Measurements from ENCODE around the gene KRT13. TPM values are rescaled to one million over a fixed set of nuclear protein-coding genes. Genes with fewer than 3 reads are reported as not detected.

Gene KRT13
- polyA plus RNA-seq, 1 donor (not counting 4 experiments of a cell fraction or from before 2014, with no cell fraction given) = 24.0 TPM

DNA sequence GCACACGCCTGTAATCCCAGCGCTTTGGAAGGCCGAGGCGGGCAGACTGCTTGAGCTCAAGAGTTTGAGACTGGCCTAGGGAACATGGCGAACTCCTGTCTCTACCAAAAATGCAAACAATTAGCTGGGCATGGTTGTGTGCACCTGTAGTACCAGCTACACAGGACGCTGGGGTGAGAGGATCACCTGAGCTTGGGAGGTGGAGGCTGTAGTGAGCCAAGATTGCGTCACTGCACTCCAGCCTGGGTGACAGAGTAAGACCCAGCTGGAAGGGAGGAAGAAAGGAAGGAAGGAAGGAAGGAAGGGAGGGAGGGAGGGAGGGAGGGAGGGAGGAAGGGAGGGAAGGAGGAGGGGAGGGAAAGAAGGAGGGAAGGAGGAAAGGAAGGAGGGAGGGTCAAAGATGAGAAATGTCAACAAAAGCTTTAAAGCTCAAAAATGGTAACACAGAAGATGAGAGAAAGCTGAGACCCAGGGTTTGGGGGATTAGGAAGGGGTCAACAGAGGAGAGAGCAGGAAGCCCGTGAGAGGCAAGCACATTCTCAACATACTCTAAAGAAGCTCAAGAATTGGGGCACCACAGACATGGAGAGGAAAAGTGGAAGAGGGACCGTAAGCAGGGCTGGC, 27.6 kb upstream of the KRT13 start:
- dilution Hi-C loops (cut with MboI; ENCODE audit: extremely low pct_ligation_motif_present, low sequenced_read_pairs) = no loop called here
- DNase-seq (ENCODE audit: low read depth, low spot score) (no peak), FAIRE-seq (no peak)
- no peak for TF ChIP-seq EZH2 (IDR thresholded peaks at IDR 0.05; ENCODE audit: low read length)
- TF ChIP-seq, protein P1, sequence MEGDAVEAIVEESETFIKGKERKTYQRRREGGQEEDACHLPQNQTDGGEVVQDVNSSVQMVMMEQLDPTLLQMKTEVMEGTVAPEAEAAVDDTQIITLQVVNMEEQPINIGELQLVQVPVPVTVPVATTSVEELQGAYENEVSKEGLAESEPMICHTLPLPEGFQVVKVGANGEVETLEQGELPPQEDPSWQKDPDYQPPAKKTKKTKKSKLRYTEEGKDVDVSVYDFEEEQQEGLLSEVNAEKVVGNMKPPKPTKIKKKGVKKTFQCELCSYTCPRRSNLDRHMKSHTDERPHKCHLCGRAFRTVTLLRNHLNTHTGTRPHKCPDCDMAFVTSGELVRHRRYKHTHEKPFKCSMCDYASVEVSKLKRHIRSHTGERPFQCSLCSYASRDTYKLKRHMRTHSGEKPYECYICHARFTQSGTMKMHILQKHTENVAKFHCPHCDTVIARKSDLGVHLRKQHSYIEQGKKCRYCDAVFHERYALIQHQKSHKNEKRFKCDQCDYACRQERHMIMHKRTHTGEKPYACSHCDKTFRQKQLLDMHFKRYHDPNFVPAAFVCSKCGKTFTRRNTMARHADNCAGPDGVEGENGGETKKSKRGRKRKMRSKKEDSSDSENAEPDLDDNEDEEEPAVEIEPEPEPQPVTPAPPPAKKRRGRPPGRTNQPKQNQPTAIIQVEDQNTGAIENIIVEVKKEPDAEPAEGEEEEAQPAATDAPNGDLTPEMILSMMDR (optimal IDR thresholded peaks at IDR 0.05 in 1 of 3, IDR thresholded peaks at IDR 0.05 in 1 of 3, conservative IDR thresholded peaks at IDR 0.05 in 1 of 3; ENCODE audit: extremely low read depth in 1 of 3, insufficient read depth in 2 of 3, low read length in 3 of 3) = no peak
- no peaks in the 10 kb centered on the region for H3K79me2 ChIP-seq (ENCODE audit: control insufficient read depth, insufficient read depth, low read length)
- H4K20me1 ChIP-seq (ENCODE audit: control insufficient read depth, extremely low read depth, insufficient read depth, low read length) = no peaks in the 10 kb centered on the region
- H3K4me1 ChIP-seq (ENCODE audit: control insufficient read depth, extremely low read depth, insufficient read depth, low read length) = peaks cover 43% of the 10 kb centered on the region
- peaks cover 6% of the 10 kb centered on the region for H3K27me3 ChIP-seq (ENCODE audit: control insufficient read depth, extremely low read depth, insufficient read depth, low read length)
- no peak overlapping the region for H3K4me2 ChIP-seq (ENCODE audit: control insufficient read depth, extremely low read depth, insufficient read depth, low read depth, low read length)
- H3K27ac ChIP-seq (ENCODE audit: control insufficient read depth, insufficient read depth, low read length) = no peak overlapping the region
- no peak overlapping the region for H2AFZ ChIP-seq (ENCODE audit: control insufficient read depth, low read length)
- H3K4me3 ChIP-seq (ENCODE audit: control insufficient read depth in 2 of 3, extremely low read depth in 1 of 3, insufficient read depth in 2 of 3, low read depth in 1 of 3, low read length in 3 of 3) = no peak overlapping the region
- H3K9me1 ChIP-seq (ENCODE audit: control insufficient read depth, extremely low read depth, insufficient read depth, low read length) = no peaks in the 10 kb centered on the region
- H3K9me3 ChIP-seq (ENCODE audit: control insufficient read depth, low read depth, low read length) = no peaks in the 10 kb centered on the region
- no peak overlapping the region for H3K9ac ChIP-seq (ENCODE audit: control insufficient read depth, extremely low read depth, insufficient read depth, low read length)
- no peaks in the 10 kb centered on the region for H3K36me3 ChIP-seq (ENCODE audit: control insufficient read depth in 2 of 2, extremely low read depth in 1 of 2, insufficient read depth in 2 of 2, low read length in 2 of 2)

DNA sequence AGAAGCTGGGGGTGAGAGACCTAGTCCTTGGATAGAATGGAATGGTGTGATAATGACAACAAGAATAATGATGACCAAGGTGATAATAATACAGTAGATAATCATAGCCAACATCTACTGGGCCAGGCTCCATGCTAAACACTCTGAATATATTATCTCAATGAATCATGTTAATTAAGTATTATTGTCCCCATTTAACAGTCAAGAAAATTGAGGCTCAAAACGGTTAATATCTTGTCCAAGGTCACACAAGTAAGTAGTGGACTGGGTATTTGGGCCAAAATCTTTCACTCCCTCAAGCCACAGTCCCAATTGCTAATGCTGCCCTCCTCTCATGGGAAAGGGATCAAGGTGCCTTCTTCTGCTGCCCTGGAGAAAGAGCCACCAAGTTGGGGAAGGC, 26.6 kb upstream of the KRT13 start:
- H3K9ac ChIP-seq (ENCODE audit: control insufficient read depth, extremely low read depth, insufficient read depth, low read length) = no peak overlapping the region
- peaks cover 36% of the 10 kb centered on the region for H3K4me1 ChIP-seq (ENCODE audit: control insufficient read depth, extremely low read depth, insufficient read depth, low read length)
- FAIRE-seq (no peak), DNase-seq (ENCODE audit: low read depth, low spot score) (no peak)
- H3K27me3 ChIP-seq (ENCODE audit: control insufficient read depth, extremely low read depth, insufficient read depth, low read length) = peaks cover 15% of the 10 kb centered on the region
- H3K4me3 ChIP-seq (ENCODE audit: control insufficient read depth in 2 of 3, extremely low read depth in 1 of 3, insufficient read depth in 2 of 3, low read depth in 1 of 3, low read length in 3 of 3) = no peak overlapping the region
- H3K79me2 ChIP-seq (ENCODE audit: control insufficient read depth, insufficient read depth, low read length) = no peaks in the 10 kb centered on the region
- no peaks in the 10 kb centered on the region for H4K20me1 ChIP-seq (ENCODE audit: control insufficient read depth, extremely low read depth, insufficient read depth, low read length)
- dilution Hi-C loops (cut with MboI; ENCODE audit: extremely low pct_ligation_motif_present, low sequenced_read_pairs) = no loop called here
- no peak overlapping the region for H3K4me2 ChIP-seq (ENCODE audit: control insufficient read depth, extremely low read depth, insufficient read depth, low read depth, low read length)
- no peak for TF ChIP-seq EZH2 (IDR thresholded peaks at IDR 0.05; ENCODE audit: low read length)
- TF ChIP-seq, protein P1 (optimal IDR thresholded peaks at IDR 0.05 in 1 of 3, IDR thresholded peaks at IDR 0.05 in 1 of 3, conservative IDR thresholded peaks at IDR 0.05 in 1 of 3; ENCODE audit: extremely low read depth in 1 of 3, insufficient read depth in 2 of 3, low read length in 3 of 3) = no peak
- no peak overlapping the region for H3K27ac ChIP-seq (ENCODE audit: control insufficient read depth, insufficient read depth, low read length)
- H3K9me1 ChIP-seq (ENCODE audit: control insufficient read depth, extremely low read depth, insufficient read depth, low read length) = no peaks in the 10 kb centered on the region
- no peak overlapping the region for H2AFZ ChIP-seq (ENCODE audit: control insufficient read depth, low read length)
- H3K9me3 ChIP-seq (ENCODE audit: control insufficient read depth, low read depth, low read length) = no peaks in the 10 kb centered on the region
- H3K36me3 ChIP-seq (ENCODE audit: control insufficient read depth in 2 of 2, extremely low read depth in 1 of 2, insufficient read depth in 2 of 2, low read length in 2 of 2) = no peaks in the 10 kb centered on the region
